ENCODE measurements around the gene NPDC1. TPM values are rescaled to one million over a fixed set of nuclear protein-coding genes. Genes with fewer than 3 reads are reported as not detected.
A peak's percentile ranks its signal among the peaks of the same experiment; 100 is the strongest.

NPDC1 gene
- polyA plus RNA-seq, 2 of the 4 experiments (the other 2 are of a cell fraction): 12.7 to 40.6 TPM

- CTCF ChIA-PET: interaction anchor here (0.9 to 24.0 kb wide), 16 partner anchors 13 to 138 kb away, joined by 3 to 321 read pairs (median 4); partner anchors contain the start of genes NPDC1, RNF224 and SAPCD2
- no peak overlapping the region for H3K4me2 ChIP-seq
- peaks cover 22% of the 10 kb centered on the region for H3K4me1 ChIP-seq
- DNase-seq (ENCODE audit: low read depth in 1 of 2, low spot score in 1 of 2) (no peak), ATAC-seq (no peak), FAIRE-seq (no peak)
- 78% methylated on average over 11 of the region's 11 CpGs for WGBS (ENCODE audit: missing lambda C conversion rate)
- no peak overlapping the region for H3K4me3 ChIP-seq
- H3K27ac ChIP-seq: no peak overlapping the region
- H3K9me3 ChIP-seq: no peaks in the 10 kb centered on the region
- TF ChIP-seq ATOH8 (CRISPR knock-in tag; IDR thresholded peaks at IDR 0.05; ENCODE audit: low read depth) (no peak), CHD4 (IDR thresholded peaks at IDR 0.05; ENCODE audit: borderline replicate concordance) (no peak), HOXB13 (CRISPR knock-in tag; IDR thresholded peaks at IDR 0.05; ENCODE audit: low read depth) (no peak), GATA3 (IDR thresholded peaks at IDR 0.05; ENCODE audit: borderline replicate concordance) (no peak), TFCP2L1 (CRISPR knock-in tag; IDR thresholded peaks at IDR 0.05) (no peak), CBX8 (IDR thresholded peaks at IDR 0.05) (no peak), ZNF302 (CRISPR knock-in tag; IDR thresholded peaks at IDR 0.05) (no peak), BHLHE40 (IDR thresholded peaks at IDR 0.05; ENCODE audit: low read depth, low read length) (no peak), JUN (IDR thresholded peaks at IDR 0.05) (no peak), HES2 (IDR thresholded peaks at IDR 0.05) (no peak), ZC3H11A (IDR thresholded peaks at IDR 0.05) (no peak), EHF (CRISPR knock-in tag; IDR thresholded peaks at IDR 0.05) (no peak), ZFP36 (IDR thresholded peaks at IDR 0.05; ENCODE audit: borderline replicate concordance, partially characterized antibody) (no peak), USF2 (IDR thresholded peaks at IDR 0.05) (no peak), MAZ (IDR thresholded peaks at IDR 0.05; ENCODE audit: borderline replicate concordance, low read depth, low read length) (no peak), RAD21 (conservative IDR thresholded peaks at IDR 0.05 in 1 of 2, IDR thresholded peaks at IDR 0.05 in 1 of 2) (no peak), JUNB (IDR thresholded peaks at IDR 0.05) (no peak), HDAC2 (IDR thresholded peaks at IDR 0.05) (no peak), HOXB5 (CRISPR knock-in tag; IDR thresholded peaks at IDR 0.05) (no peak), SMC3 (IDR thresholded peaks at IDR 0.05) (no peak)
- POLR2A ChIA-PET: no interaction called here
Measured at GRCh38 chr9:137089232-137089947, 43.4 kb upstream of the NPDC1 start.

GRCh38 chr9:137088121-137088520 lies 42.1 kb upstream of the NPDC1 start:
- no peak for ATAC-seq
- H3K4me1 ChIP-seq: peaks cover 34% of the 10 kb centered on the region
- CTCF ChIA-PET: interaction anchor here (0.9 to 24.0 kb wide), 12 partner anchors 12 to 149 kb away, joined by 3 to 321 read pairs (median 5); partner anchors contain the start of genes NPDC1, RNF224 and SAPCD2

More at GRCh38 chr9:137088121-137088520, 42.1 kb upstream of the NPDC1 start:
- H3K4me2 ChIP-seq: peak overlapping the region; percentile 99
- no peaks in the 10 kb centered on the region for H3K9me3 ChIP-seq
- 85% methylated on average over 5 of the region's 5 CpGs for WGBS (ENCODE audit: missing lambda C conversion rate)
- POLR2A ChIA-PET: interaction anchor here (1.9 kb wide), 1 partner anchor 25 kb away, joined by 4 read pairs; no protein-coding TSS in a partner anchor
- FAIRE-seq (no peak), DNase-seq (ENCODE audit: low read depth in 1 of 2, low spot score in 1 of 2) (no peak)
- TF ChIP-seq RFX5 (IDR thresholded peaks at IDR 0.05): no peak
- no peak for TF ChIP-seq EHMT2 (IDR thresholded peaks at IDR 0.05; ENCODE audit: low read depth)
- no peak for TF ChIP-seq GATA3 (IDR thresholded peaks at IDR 0.05; ENCODE audit: borderline replicate concordance)
- no peak for TF ChIP-seq KDM1A (IDR thresholded peaks at IDR 0.05; ENCODE audit: low read depth)
- TF ChIP-seq ZFP36 (IDR thresholded peaks at IDR 0.05; ENCODE audit: borderline replicate concordance, partially characterized antibody): no peak
- TF ChIP-seq REST (IDR thresholded peaks at IDR 0.05): no peak
- no peak for TF ChIP-seq PHF8 (IDR thresholded peaks at IDR 0.05; ENCODE audit: borderline replicate concordance, low read depth)
- TF ChIP-seq HEYL (CRISPR knock-in tag; IDR thresholded peaks at IDR 0.05): no peak
- TF ChIP-seq PBX3 (IDR thresholded peaks at IDR 0.05): no peak
- no peak for TF ChIP-seq EP300 (IDR thresholded peaks at IDR 0.05)
- no peak for TF ChIP-seq CBX2 (IDR thresholded peaks at IDR 0.05; ENCODE audit: borderline replicate concordance, low read depth)
- TF ChIP-seq KDM5A (IDR thresholded peaks at IDR 0.05): no peak
- no peak for TF ChIP-seq CHD2 (IDR thresholded peaks at IDR 0.05; ENCODE audit: low read length, partially characterized antibody)
- no peak for TF ChIP-seq TFCP2L1 (CRISPR knock-in tag; IDR thresholded peaks at IDR 0.05)
- no peak overlapping the region for H3K27ac ChIP-seq
- H3K4me3 ChIP-seq: no peak overlapping the region
